Measurements from ENCODE around the gene FGR.
"Not testable (repeated sequence)": the region's sequence is repeated elsewhere in the genome, so short reads cannot be mapped to it uniquely, and the experiment has no call there.

Gene FGR

DNA sequence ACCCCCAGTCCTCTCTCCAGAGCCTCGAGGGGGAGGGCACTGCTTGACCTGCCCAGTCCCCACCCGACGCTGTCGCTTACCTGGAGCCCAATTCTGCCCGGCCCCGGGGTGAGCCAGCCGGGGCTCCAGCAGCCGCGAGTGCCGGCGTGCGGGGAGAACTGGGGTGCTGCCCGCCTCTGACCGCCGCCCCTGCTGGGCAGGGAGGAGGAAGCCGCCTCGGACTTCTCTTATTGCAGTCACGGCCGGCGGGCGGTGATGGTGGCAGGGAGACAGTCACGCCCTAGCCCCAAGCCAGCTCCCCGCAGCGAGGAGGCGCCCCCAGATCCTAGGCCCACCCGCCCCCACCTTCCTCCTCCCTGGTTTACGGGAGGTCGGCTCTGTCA, at the start of gene FGR:
TSS of gene FGR (minus strand) at position 201 of the 383 bp plus-strand sequence. CDS start 11,269 bp downstream, outside the sequence.
- DNase-seq (ENCODE audit: low spot score), result no peak

DNA sequence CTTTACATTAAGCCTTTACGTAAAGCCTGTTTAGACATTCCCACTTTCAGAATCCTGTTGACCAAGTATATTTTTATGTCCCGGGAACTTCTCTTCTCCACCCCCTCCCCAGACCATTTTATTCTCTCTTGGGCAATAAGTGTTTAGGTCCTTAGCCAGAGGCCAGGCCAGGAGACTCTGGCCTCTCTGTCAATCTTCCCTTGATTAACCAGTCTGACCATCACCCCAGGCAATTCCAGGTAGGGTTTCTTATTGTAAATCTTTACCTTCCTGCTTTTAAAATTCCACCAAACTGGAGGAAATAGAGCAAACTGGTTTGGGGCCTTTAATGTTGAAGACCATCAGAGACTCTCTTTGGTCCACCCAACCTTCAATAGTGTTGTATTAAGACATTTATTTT, 49.2 kb upstream of the FGR start:
- no peak for DNase-seq (ENCODE audit: low spot score)

DNA sequence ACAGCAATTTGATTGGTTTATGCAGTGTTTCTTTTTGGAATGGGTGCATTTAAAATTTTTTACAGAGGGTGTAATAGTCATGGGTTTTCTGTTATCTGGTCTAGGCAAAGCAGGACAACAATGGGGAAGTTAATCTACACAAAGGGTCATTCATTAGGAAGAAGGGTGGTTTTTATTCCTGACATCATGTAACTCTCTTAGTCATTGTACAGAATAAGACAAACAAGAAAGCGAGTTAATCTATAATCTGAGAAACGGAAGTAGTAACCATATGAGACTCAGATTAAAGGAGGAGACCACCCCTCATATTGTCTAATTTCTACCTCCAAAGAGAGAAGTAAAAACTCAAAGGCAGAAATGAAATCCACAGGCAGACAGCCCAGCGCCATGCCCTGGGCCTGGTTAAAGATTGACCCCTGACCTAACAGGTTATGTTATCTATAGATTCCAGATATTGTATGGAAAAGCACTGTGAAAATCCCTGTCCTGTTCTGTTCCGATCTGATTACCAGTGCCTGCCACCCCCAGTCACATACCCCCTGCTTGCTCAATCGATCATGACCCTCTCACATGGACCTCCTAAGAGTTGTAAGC, 47.5 kb upstream of the FGR start:
- DNase-seq (ENCODE audit: low spot score), result peak; percentile 62

DNA sequence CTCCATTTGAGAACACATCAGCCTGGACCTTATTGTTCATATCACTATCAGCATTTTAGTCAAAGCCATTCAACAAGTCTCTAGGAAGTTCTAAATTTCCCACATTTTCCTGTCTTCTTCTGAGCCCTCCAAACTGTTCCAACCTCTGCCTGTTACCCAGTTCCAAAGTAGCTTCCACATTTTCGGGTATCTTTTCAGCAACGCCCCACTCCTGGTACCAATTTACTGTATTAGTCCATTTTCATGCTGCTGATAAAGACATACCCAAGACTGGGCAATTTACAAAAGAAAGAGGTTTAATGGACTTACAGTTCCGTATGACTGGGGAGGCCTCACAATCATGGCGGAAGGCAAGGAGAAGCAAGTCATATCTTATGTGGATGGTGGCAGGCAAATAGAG, 46.6 kb upstream of the FGR start:
- DNase-seq (ENCODE audit: low spot score), result not testable (repeated sequence)

DNA sequence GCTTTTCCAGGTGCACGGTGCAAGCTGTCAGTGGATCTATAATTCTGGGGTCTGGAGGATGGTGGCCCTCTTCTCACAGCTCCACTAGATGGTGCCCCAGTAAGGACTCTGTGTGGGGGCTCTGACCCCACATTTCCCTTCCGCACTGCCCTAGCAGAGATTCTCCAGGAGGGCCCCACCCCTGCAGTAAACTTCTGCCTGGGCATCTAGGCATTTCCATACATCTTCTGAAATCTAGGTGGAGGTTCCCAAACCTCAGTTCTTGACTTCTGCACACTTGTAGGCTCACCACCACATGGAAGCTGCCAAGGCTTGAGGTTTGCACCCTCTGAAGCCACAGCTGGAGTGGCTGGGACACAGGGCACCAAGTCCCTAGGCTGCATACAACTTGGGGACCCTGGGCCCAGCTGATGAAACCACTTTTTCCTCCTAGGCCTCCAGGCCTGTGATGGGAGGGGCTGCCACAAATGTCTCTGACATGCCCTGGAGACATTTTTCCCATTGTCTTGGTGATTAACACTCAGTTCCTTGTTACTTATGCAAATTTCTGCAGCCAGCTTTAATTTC, 45.3 kb upstream of the FGR start:
- DNase-seq (ENCODE audit: low spot score), result not testable (repeated sequence)

DNA sequence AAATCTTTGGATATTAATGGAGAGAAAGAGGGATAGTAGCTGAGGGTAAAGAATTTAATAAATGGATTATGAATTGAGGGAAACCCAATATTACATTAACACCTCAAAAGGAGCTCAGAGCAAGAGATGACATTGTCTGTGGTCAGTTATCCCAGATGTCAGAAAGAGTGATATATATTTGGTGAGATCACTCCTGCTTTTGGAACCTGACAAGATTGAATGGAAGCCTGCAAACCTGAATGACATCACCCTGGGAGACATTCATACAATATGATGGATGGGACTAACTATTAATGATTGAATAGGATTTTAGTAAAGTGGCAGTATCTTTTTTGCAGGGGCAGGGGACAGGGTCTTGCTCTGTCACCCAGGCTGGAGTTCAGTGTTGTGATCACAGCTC, 43.8 kb upstream of the FGR start:
- DNase-seq (ENCODE audit: low spot score), result no peak

- DNase-seq (ENCODE audit: low spot score), result no peak
These were observed 41.4 kb upstream of the FGR start for GRCh38 chr1:27676410-27676809.

- DNase-seq (ENCODE audit: low spot score), result no peak
These were observed 37.7 kb upstream of the FGR start for GRCh38 chr1:27672750-27673112.

- peak; percentile 96 for DNase-seq (ENCODE audit: low spot score)
These were observed 37.2 kb upstream of the FGR start, which contains the start of gene IFI6 for GRCh38 chr1:27671964-27672749. Gene IFI6, minus strand, starts transcription at chr1:27672192. Its CDS starts 2,878 bp downstream, at chr1:27669314.

- DNase-seq (ENCODE audit: low spot score), result no peak
These were observed 34.9 kb upstream of the FGR start for GRCh38 chr1:27669876-27670275.

DNA sequence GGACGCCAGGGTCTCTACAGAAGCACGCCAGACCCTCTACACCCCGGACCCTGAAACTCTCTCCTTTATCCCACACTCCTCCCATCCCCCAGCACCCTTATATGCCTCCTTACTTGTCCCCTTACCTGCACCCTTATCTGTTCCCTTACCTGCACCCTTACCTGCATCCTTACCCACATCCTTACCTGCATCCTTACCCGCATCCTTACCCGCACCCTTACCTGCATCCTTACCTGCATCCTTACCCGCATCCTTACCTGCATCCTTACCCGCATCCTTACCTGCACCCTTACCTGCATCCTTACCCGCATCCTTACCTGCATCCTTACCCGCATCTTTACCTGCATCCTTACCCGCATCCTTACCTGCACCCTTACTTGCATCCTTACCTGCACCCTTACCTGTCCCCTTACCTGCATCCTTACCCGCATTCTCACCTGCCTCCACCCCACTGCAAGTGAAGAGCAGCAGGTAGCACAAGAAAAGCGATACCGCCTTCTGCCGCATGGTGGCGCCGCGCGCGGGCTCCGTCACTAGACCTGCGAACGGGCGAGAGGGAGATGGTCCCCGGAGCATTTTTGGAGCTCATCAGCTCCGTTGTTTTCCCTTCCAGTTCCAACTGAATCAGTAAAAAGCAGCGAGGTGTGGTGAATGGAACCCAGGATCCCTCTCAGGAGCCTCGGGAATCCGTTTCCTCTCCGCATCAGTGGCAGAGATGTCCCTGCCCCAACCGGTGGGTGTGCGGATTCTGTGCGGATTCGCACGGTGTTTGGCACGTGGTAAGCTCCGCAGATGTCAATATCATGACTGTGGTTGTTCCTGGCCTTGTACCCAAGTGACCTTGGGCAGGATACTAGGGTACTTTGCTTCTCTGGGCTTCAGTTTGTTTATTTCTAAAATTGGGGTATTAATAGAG, 34.1 kb upstream of the FGR start:
- no peak for DNase-seq (ENCODE audit: low spot score)

GRCh38 chr1:27668121-27668807, 33.3 kb upstream of the FGR start:
- no peak for DNase-seq (ENCODE audit: low spot score)

GRCh38 chr1:27666791-27667254, 31.8 kb upstream of the FGR start:
- no peak for DNase-seq (ENCODE audit: low spot score)

DNA sequence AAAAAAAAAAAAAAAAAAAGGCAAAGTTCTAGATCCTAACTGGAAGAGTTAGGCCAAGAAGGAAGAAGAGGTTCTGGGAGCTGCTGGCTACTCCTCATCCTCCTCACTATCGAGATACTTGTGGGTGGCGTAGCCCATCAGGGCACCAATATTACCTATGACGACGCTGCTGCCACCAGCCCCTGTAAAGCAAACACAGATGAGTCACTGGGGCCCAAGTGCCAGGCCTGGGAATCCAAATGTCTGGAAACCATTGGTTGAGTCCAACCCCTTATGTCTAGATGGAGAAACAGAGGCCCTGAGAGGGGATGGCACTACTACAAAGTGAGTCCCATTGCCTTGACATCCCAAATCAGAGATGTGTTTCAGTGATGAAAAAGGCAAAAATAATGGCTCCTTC, 31.3 kb upstream of the FGR start:
- DNase-seq (ENCODE audit: low spot score), result no peak

GRCh38 chr1:27665016-27665651, 30.1 kb upstream of the FGR start:
- no peak for DNase-seq (ENCODE audit: low spot score)

GRCh38 chr1:27664291-27664690, 29.3 kb upstream of the FGR start:
- no peak for DNase-seq (ENCODE audit: low spot score)

- DNase-seq (ENCODE audit: low spot score), result peak; percentile 85
These were observed 27.9 kb upstream of the FGR start for GRCh38 chr1:27662707-27663393.

DNA sequence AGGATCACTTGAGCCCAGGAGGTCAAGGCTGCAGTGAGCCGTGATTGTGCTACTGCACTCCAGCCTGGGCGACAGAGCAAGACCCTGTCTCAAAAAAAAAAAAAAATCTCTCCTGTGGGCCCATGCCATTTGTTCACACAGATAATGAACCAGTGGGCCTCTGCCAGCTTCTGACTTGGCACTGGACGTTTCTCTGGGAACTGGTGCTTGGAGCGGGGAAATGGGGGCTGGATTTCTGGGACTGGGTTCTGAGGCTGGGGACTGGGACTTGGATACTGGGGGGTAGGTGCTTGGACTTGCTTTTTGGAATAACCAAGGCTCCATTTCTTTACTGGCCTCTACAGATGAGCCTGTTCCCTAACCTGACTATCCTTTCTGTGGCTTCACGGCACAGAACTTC, 27.3 kb upstream of the FGR start:
- DNase-seq (ENCODE audit: low spot score), result no peak

DNA sequence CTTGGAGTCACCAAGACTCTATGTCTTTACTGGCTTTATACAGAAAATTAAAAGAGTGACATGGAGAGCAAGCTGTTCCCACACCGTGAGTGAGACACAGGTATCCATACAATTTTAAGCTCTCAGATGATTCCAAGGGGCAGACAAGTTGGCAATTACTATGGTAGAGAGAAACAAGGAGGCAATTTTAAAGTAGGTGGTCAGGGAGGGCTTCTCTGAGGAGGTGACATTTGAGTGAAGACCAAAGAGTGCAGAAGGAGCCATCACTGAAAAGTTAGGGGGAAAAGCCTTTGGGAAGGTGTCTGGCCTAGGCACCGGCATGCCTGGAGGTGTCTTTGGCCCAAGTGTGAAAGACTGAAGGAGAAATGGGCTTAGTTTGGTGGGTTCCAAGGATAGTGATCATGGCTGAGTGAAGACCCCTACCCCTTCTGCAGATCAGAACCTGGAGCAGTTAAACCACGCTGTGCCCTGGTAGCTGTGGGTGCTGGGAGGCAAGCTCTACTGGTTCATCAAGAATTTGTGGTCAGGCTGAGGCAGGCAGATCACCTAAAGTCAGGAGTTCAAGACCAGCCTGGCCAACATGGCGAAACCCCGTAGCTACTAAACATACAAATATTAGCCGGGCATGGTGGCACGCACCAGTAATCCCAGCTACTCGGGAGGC, 26.6 kb upstream of the FGR start:
- DNase-seq (ENCODE audit: low spot score), result no peak

- DNase-seq (ENCODE audit: low spot score), result no peak
These were observed 25.4 kb upstream of the FGR start for GRCh38 chr1:27660300-27660835.

Measured in pons (tissue), 1 donor.